Right lobe of liver (tissue), 4 donors: ENCODE measurements around the gene DDC.

ENCODE experiments used
- CTCF ChIP-seq, 4 donors: fragments of 200-600 bp in 3 of 4; fragments of 450-650 bp in 1 of 4; IDR thresholded peaks; one replicate each; pipeline versions ENCODE4 v1.5.1 to v1.8.0; 2016 to 2022; ENCODE audit warnings: antibody characterized with exemption in 4 of 4, mild to moderate bottlenecking in 2 of 4
- POLR2A ChIP-seq: fragments of 450-650 bp; IDR thresholded peaks from one replicate; pipeline ENCODE4 v1.6.1; 2017; ENCODE audit warnings: antibody characterized with exemption, mild to moderate bottlenecking
- donor health status: DM: no; HTN: no; CAD: no.
- donor health status: DM: no; HTN: no; CAD: no.
- donor health status: DM: no; HTN: yes; CAD: no.

DNA sequence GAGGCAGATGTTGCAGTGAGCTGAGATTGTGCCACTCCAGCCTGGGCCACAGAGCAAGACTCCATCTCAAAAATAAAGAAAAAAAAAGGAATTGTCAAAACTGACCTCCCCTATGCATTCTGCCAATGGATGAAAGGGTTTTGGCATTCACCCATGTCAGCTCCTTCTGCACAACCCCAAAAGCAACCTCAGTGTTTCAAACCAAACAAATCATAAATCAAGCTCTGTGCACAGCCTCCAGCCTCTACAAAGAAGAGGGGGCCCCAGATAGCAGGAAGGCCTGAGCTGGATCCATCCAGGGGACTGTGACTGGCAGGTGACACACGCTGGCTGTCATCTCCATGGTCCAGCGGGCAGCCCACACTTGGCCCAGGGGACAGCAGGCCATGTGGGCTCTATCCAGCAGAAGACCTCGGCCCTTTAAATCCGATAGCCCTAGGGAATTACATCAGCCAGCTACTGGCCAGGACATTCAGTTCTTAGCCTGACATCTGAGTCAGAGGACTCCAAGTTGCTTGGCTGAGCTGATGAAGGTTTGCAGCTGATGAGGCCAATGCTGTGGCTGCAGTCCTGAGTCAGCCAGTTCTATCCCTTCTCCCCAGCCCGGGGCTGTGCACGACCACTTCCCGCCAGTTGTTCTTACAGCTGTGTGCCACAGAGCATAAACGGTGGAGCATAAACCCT lies 63.1 kb downstream of the DDC start:
- TF ChIP-seq CTCF (IDR thresholded peaks at IDR 0.05) (no peak), POLR2A (no peak)
